Liver (tissue), 9 donors: ENCODE measurements around the gene ZXDC. TPM values are rescaled to one million over a fixed set of nuclear protein-coding genes. Genes with fewer than 3 reads are reported as not detected.

Experiments used
- DNase-seq: peaks from one replicate; pipeline ENCODE4 v3.0.0-alpha.2; 2017; ENCODE audit warnings: low spot score
- H3K27ac ChIP-seq, 2 donors: one replicate each; pipeline ENCODE4 v1.7.0; 2013; ENCODE audit warnings: inconsistent platforms in 2 of 2, low read length in 2 of 2, control low read depth in 1 of 2, low read depth in 1 of 2, mild to moderate bottlenecking in 1 of 2
- H3K27me3 ChIP-seq, 4 donors: one replicate each; pipeline versions ENCODE4 v1.6.1 to v1.7.0; 2013; ENCODE audit warnings: low read length in 3 of 4, inconsistent platforms in 1 of 4, mild to moderate bottlenecking in 1 of 4, moderate library complexity in 1 of 4; ENCODE audit not compliant: control insufficient read depth in 4 of 4, insufficient read depth in 4 of 4
- H3K36me3 ChIP-seq, 4 donors: one replicate each; pipeline versions ENCODE4 v1.6.1 to v1.7.0; 2013; ENCODE audit warnings: low read length in 3 of 4, mild to moderate bottlenecking in 3 of 4, low read depth in 1 of 4, moderate library complexity in 1 of 4; ENCODE audit not compliant: control insufficient read depth in 4 of 4, insufficient read depth in 3 of 4
- H3K4me1 ChIP-seq, 4 donors: one replicate each; pipeline versions ENCODE4 v1.6.1 to v1.7.0; 2013; ENCODE audit warnings: low read length in 3 of 4, mild to moderate bottlenecking in 3 of 4, moderate library complexity in 1 of 4; ENCODE audit not compliant: control insufficient read depth in 4 of 4, insufficient read depth in 4 of 4
- H3K4me3 ChIP-seq, 3 donors: one replicate each; pipeline versions ENCODE4 v1.6.1 to v1.7.0; 2013; ENCODE audit warnings: low read length in 3 of 3, control low read depth in 1 of 3, low read depth in 1 of 3, mild to moderate bottlenecking in 1 of 3
- H3K9ac ChIP-seq, 2 donors: one replicate each; pipeline ENCODE4 v1.7.0; 2013; ENCODE audit warnings: low read length in 2 of 2, mild to moderate bottlenecking in 2 of 2, moderate library complexity in 2 of 2, control low read depth in 1 of 2, low read depth in 1 of 2
- H3K9me3 ChIP-seq, 4 donors: one replicate each; pipeline versions ENCODE4 v1.6.1 to v1.7.0; 2013; ENCODE audit warnings: low read length in 3 of 4; ENCODE audit not compliant: control insufficient read depth in 4 of 4
- ATF3 ChIP-seq: IDR thresholded peaks from 2 replicates; pipeline ENCODE4 v1.6.1; 2016; ENCODE audit warnings: antibody characterized with exemption
- CTCF ChIP-seq: fragments of 150-350 bp; IDR thresholded peaks from 2 replicates; pipeline ENCODE4 v1.5.1; 2017; ENCODE audit warnings: improper control_type of control experiment, low read depth, low read length; ENCODE audit not compliant: missing input control
- EGR1 ChIP-seq, 2 donors: IDR thresholded peaks; 2 replicates each; pipeline ENCODE4 v1.6.1; 2016 to 2018; ENCODE audit warnings: antibody characterized with exemption in 2 of 2, low read depth in 2 of 2
- FOXA1 ChIP-seq: IDR thresholded peaks from 2 replicates; pipeline ENCODE4 v1.6.1; 2016; ENCODE audit warnings: antibody characterized with exemption
- FOXA2 ChIP-seq: IDR thresholded peaks from 2 replicates; pipeline ENCODE4 v1.6.1; 2016; ENCODE audit warnings: antibody characterized with exemption
- GABPA ChIP-seq, 2 donors: IDR thresholded peaks in 1 of 2; conservative IDR thresholded peaks in 1 of 2; 2 replicates each; pipeline ENCODE4 v1.6.1; 2016; ENCODE audit warnings: antibody characterized with exemption in 2 of 2, mild to moderate bottlenecking in 1 of 2, moderate library complexity in 1 of 2
- HNF4A ChIP-seq, 2 donors: conservative IDR thresholded peaks; 2 replicates each; pipeline ENCODE4 v1.6.1; 2016; ENCODE audit warnings: antibody characterized with exemption in 2 of 2, mild to moderate bottlenecking in 2 of 2
- HNF4G ChIP-seq: IDR thresholded peaks from 2 replicates; pipeline ENCODE4 v1.6.1; 2016; ENCODE audit warnings: antibody characterized with exemption
- JUND ChIP-seq, 2 donors: IDR thresholded peaks; 2 replicates each; pipeline ENCODE4 v1.6.1; 2016; ENCODE audit warnings: antibody characterized with exemption in 2 of 2
- MAX ChIP-seq: IDR thresholded peaks from 2 replicates; pipeline ENCODE4 v1.6.1; 2016; ENCODE audit warnings: antibody characterized with exemption
- NR2F2 ChIP-seq: IDR thresholded peaks from 2 replicates; pipeline ENCODE4 v1.6.1; 2016; ENCODE audit warnings: antibody characterized with exemption
- RAD21 ChIP-seq, 2 donors: IDR thresholded peaks; 2 replicates each; pipeline ENCODE4 v1.6.1; 2016; ENCODE audit warnings: antibody characterized with exemption in 2 of 2, mild to moderate bottlenecking in 2 of 2
- REST ChIP-seq: IDR thresholded peaks from 2 replicates; pipeline ENCODE4 v1.6.1; 2016; ENCODE audit warnings: antibody characterized with exemption, mild to moderate bottlenecking
- RXRA ChIP-seq, 2 donors: IDR thresholded peaks; 2 replicates each; pipeline ENCODE4 v1.6.1; 2017 to 2018; ENCODE audit warnings: antibody characterized with exemption in 2 of 2, mild to moderate bottlenecking in 1 of 2
- SP1 ChIP-seq: IDR thresholded peaks from 2 replicates; pipeline ENCODE4 v1.6.1; 2018; ENCODE audit warnings: antibody characterized with exemption, mild to moderate bottlenecking
- TAF1 ChIP-seq: conservative IDR thresholded peaks from 2 replicates; pipeline ENCODE4 v1.6.1; 2016; ENCODE audit warnings: antibody characterized with exemption, mild to moderate bottlenecking
- YY1 ChIP-seq: IDR thresholded peaks from 2 replicates; pipeline ENCODE4 v1.6.1; 2016; ENCODE audit warnings: antibody characterized with exemption, mild to moderate bottlenecking
- ZBTB33 ChIP-seq: IDR thresholded peaks from 2 replicates; pipeline ENCODE4 v1.6.1; 2016; ENCODE audit warnings: antibody characterized with exemption
- whole genome bisulfite sequencing: extraction: QIAGEN DNeasy Blood & Tissue Kit; methylation state at CpG from one replicate; pipeline ENCODE4 v1.1.7; 2013; 5-methylcytosine and 5-hydroxymethylcytosine counted together
- polyA plus RNA-seq, 2 donors: library from polyadenylated mRNA; stranded (reverse) in 1 of 2; unstranded in 1 of 2; fragments of 200-250 nt in 1 of 2; fragments of >200 nt in 1 of 2; fragmentation: Nextera tagmentation in 1 of 2; extraction: Ambion mirVana in 1 of 2; gene quantifications; one replicate each; pipeline versions ENCODE4 v1.2.1 to v1.2.3, GENCODE V29; 2013 to 2015
- total RNA-seq, 2 donors: library from RNA; depleted of rRNA; stranded (reverse); fragments of >200 nt; gene quantifications; one replicate each; pipeline ENCODE4 v1.2.3, GENCODE V29; 2014
- donor health status: healthy.
- donor health status: healthy.
- donor health status: healthy.
- donor health status: healthy.
- donor health status: healthy.

The ZXDC gene
- total and polyA plus RNA-seq, 4 donors, result 7.0 to 42.3 (median 13.9) TPM

GRCh38 chr3:126524429-126524988, 48.8 kb upstream of the ZXDC start:
- 4% methylated on average over 31 of the region's 31 CpGs for WGBS
- Histone ChIP-seq H3K4me3 (peak overlapping the region; percentile 75 to 81 (median 78)), H3K27ac (peak overlapping the region; percentile 94 to 96), H3K9me3 (no peaks in the 10 kb centered on the region), H3K27me3 (no peaks in the 10 kb centered on the region), H3K36me3 (no peaks in the 10 kb centered on the region), H3K9ac (peak overlapping the region; percentile 91 to 93), H3K4me1 (peaks cover 8 to 90% (median 68%) of the 10 kb centered on the region in 4 donors)
- DNase-seq, result peak; percentile 48
- no peak for TF ChIP-seq TAF1
- TF ChIP-seq FOXA2, result no peak
- TF ChIP-seq YY1, result no peak
- peak in 1 of 2 donors; percentile 9 for TF ChIP-seq RXRA (IDR thresholded peaks at IDR 0.05)
- no peak for TF ChIP-seq SP1

- TF ChIP-seq MAX (no peak), FOXA2 (no peak), CTCF (no peak), HNF4G (peak; percentile 94), SP1 (peak; percentile 70), EGR1 (IDR thresholded peaks at IDR 0.05; ENCODE audit: low read depth in 2 of 2) (peak in 1 of 2 donors; percentile 5), ATF3 (no peak), HNF4A (conservative IDR thresholded peaks at IDR 0.05) (peak; percentile 91 to 93), YY1 (peak; percentile 73), JUND (IDR thresholded peaks at IDR 0.05) (peak in 1 of 2 donors; percentile 43), TAF1 (no peak), REST (peak; percentile 66), ZBTB33 (no peak), NR2F2 (no peak), RXRA (IDR thresholded peaks at IDR 0.05) (peak; percentile 36 to 48), GABPA (IDR thresholded peaks at IDR 0.05 in 1 of 2, conservative IDR thresholded peaks at IDR 0.05 in 1 of 2) (no peak), FOXA1 (no peak), RAD21 (IDR thresholded peaks at IDR 0.05) (no peak)
- H3K9ac ChIP-seq, result peak within 1 kb of the TSS; percentile 91 to 93
- H3K9me3 ChIP-seq, result no peaks in the 10 kb centered on the region
- peak within 1 kb of the TSS; percentile 75 to 81 (median 78) for H3K4me3 ChIP-seq
- no peaks in the 10 kb centered on the region for H3K36me3 ChIP-seq
- WGBS, result 4% methylated on average over 56 of the region's 56 CpGs
- no peaks in the 10 kb centered on the region for H3K27me3 ChIP-seq
- H3K4me1 ChIP-seq, result peaks cover 7 to 90% (median 67%) of the 10 kb centered on the region in 4 donors
- peak within 1 kb of the TSS; percentile 94 to 96 for H3K27ac ChIP-seq
- DNase-seq, result peak; percentile 71
These were observed 48.2 kb upstream of the ZXDC start, which contains the start of gene CHST13 for GRCh38 chr3:126523745-126524428. TSS of gene CHST13 (plus strand) at chr3:126524155. CDS start at chr3:126524333, 178 bp downstream.
